GM21528 (cell line): ENCODE measurements around the gene POLE4.

ENCODE experiments used
- ATAC-seq: cut with Tn5 transposase; IDR thresholded peaks from one replicate; pipeline ENCODE4 v1.9.1; 2021; ENCODE audit warnings: mild to moderate bottlenecking, moderate library complexity; ENCODE audit not compliant: unreplicated experiment, low FRiP score

The POLE4 gene

DNA sequence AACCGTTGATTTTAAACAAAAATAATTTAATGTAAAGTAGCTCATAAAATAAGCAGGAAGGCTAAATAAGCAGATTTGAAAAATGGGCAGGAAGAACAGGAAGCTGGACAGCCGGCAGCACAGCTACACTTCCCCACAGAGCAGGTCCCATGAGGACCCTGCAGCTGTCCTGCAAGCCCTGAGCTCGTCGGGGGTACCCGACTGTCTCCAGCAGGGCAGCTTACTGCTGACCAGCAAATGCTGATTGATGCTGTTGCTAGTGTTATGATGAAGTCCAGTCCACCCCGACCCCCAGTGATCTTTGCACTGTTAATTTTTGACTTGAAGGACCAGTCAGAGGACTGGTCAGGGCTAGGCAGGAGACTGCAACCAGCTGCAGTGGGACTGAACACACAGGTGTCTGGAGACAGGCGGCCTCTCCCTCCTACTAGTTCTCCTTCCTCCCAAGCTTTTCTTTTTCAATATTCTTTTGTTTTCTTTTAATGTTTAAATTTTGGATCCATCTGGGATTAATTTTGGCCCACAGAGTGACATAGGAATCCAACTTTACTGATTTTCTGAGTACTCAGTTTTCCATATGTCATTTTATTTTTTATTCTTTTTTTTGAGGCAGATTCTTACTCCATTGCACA lies 27.7 kb downstream of the POLE4 start:
- ATAC-seq: no peak

DNA sequence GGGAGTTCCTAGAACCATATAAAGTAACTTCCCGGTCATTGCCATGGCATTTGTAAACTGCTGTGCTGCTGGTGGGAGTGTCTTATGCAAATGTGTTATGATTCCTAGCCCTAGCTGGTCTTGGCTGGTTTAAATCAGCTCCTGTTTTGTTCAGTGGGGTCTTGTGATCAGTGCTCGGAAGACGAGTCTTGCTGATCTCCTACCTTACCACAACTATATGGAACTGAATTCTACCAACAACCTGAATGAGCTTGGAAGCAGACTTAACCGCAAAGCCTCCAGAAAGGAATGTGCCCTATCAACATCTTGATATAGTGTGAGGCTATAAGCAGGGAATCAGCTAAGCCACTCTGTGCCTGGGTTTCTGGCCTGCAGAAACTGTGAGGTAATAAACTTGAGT lies 33.5 kb downstream of the POLE4 start:
- no peak for ATAC-seq

GRCh38 chr2:74999468-74999867 lies 41.0 kb downstream of the POLE4 start:
- ATAC-seq: no peak

DNA sequence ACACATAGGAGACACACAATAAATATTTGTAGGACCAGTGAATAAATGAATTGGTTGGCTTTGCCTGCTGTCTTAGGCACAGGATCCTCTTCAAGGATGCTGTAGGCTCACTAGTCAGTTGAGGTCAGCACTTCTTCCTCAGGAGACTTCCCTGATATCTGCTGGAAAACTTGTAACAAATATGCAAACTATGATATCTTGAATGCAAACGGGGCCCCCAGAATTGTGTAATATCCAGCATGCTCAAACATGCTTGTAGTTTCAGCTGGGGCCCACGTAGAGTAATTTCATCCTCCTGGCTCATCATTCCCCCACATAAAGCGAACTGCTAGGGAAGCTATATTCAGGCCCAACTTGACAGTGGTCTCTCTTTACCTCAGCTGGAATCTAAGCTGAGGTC lies 43.6 kb downstream of the POLE4 start:
- no peak for ATAC-seq

DNA sequence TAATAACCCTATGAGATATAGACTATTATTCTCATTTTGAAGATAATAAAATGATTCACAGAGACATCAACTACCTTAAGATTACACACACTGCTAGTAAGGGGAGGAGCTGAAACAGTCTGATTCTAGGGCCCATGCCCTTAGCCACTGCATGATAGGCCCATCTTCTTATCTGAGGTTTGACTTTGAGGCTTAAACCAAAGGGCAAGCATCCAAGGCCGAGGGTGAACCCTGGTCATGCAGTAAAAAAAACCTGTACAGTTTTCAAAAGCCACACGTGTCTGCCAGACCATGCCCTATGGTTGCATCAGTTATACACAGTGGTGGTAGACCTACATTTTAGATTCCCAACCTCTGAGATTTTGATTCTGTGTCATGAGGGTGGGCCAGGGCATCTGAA lies 44.8 kb downstream of the POLE4 start:
- no peak for ATAC-seq

- ATAC-seq: no peak
Observed at GRCh38 chr2:75003773-75004172, 45.3 kb downstream of the POLE4 start.

DNA sequence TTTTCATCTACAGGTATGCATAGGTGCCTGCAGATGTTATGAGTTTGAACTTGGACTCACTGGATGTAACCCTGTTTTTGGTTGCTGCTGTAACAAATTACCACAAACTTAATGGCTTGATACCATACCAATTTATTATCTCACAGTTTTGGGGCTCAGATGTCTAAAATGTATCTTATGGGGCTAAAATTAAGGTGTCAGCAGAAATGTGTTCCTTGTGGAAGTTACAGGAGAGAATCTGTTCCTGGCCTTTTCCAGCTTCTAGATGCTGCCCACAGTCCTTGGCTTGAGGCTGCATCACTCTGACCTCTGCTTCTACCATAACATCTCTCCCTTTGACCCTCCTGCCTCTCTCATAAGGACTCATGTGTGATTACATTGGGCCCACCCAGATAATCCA lies 47.6 kb downstream of the POLE4 start:
- no peak for ATAC-seq

- ATAC-seq: no peak
Observed at GRCh38 chr2:75007061-75007460, 48.6 kb downstream of the POLE4 start.

- no peak for ATAC-seq
Observed at GRCh38 chr2:75007819-75008218, 49.4 kb downstream of the POLE4 start.

GRCh38 chr2:75010571-75010970 lies 52.1 kb downstream of the POLE4 start:
- no peak for ATAC-seq

DNA sequence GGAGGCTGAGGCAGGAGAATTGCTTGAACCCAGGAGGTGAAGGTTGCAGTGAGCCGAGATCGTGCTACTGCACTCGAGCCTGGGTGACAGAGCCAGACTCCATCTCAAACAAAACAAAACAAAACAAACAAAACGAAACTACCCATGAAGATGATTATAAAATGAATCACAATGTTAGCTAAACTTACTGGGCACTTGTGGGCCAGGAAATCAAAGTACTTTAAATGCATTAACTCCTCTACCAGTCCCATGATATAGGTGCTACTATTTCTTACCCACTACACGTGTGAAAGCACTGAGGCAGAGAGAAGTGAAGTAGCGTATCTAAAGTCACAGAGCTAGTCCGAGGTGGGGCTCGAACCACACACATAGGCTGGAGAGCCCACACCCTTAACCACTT lies 53.6 kb downstream of the POLE4 start:
- no peak for ATAC-seq

DNA sequence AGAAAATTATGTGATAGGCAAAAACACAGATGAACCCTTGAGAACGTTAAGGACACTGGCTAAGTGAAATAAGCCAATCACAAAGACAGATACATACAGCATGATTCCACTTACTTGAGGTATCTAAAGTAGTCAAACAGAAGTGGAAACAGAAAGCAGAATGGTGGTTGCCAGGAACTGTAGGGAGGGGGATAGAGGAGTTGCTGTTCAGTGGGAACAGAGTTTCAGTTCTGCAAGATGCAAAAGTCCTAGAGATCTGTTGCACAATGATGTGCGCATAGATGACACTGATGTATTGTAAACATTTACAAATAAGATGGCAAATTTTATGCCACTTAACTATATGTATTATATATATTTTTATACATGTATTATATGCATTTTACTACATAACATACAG lies 59.7 kb downstream of the POLE4 start:
- no peak for ATAC-seq
